NCI-H226 (cell line): ENCODE results near the gene TNNC1.

Source experiments
- DNase-seq: peaks from one replicate; pipeline ENCODE4 v3.0.0-alpha.2; 2015

Gene TNNC1

GRCh38 chr3:52456800-52457183 lies 3.0 kb upstream of the TNNC1 start:
- DNase-seq = no peak

- no peak for DNase-seq
These were observed 2.4 kb upstream of the TNNC1 start for GRCh38 chr3:52456169-52456799.

GRCh38 chr3:52455283-52456168 lies 1.7 kb upstream of the TNNC1 start, which contains the start of gene NISCH:
Gene NISCH (plus strand): TSS chr3:52455604. CDS start chr3:52455642, 38 bp downstream.
- peak; percentile 45 for DNase-seq

- DNase-seq = no peak
These were observed 1.1 kb upstream of the TNNC1 start for GRCh38 chr3:52454938-52455282.

- no peak for DNase-seq
These were observed 553 bp upstream of the TNNC1 start for GRCh38 chr3:52454250-52454937.

- DNase-seq = no peak
These were observed 1.1 kb downstream of the TNNC1 start for GRCh38 chr3:52452570-52453221.

GRCh38 chr3:52452126-52452525 lies 1.7 kb downstream of the TNNC1 start:
- no peak for DNase-seq

- DNase-seq = no peak
These were observed 2.4 kb downstream of the TNNC1 start for GRCh38 chr3:52451237-52452083.

- no peak for DNase-seq
These were observed 3.2 kb downstream of the TNNC1 start for GRCh38 chr3:52450489-52451236.

- no peak for DNase-seq
These were observed 6.1 kb downstream of the TNNC1 start for GRCh38 chr3:52447512-52448355.

GRCh38 chr3:52446631-52447511 lies 7.0 kb downstream of the TNNC1 start:
- no peak for DNase-seq

GRCh38 chr3:52446042-52446441 lies 7.8 kb downstream of the TNNC1 start:
- no peak for DNase-seq

GRCh38 chr3:52444860-52445793 lies 8.7 kb downstream of the TNNC1 start, which contains the start of gene SEMA3G:
Gene SEMA3G (minus strand): TSS chr3:52445103. CDS start chr3:52445027, 76 bp downstream.
- no peak for DNase-seq

GRCh38 chr3:52443791-52444687 lies 9.8 kb downstream of the TNNC1 start:
- DNase-seq = no peak

GRCh38 chr3:52443268-52443610 lies 10.6 kb downstream of the TNNC1 start:
- DNase-seq = no peak

GRCh38 chr3:52442409-52443267 lies 11.2 kb downstream of the TNNC1 start:
- DNase-seq = no peak
